GM21576 (cell line): ENCODE data around the gene ZNF750.

Experiments
- ATAC-seq: cut with Tn5 transposase; IDR thresholded peaks from one replicate; pipeline ENCODE4 v1.9.1; 2021; ENCODE audit warnings: mild to moderate bottlenecking, moderate library complexity; ENCODE audit not compliant: unreplicated experiment

The ZNF750 gene

DNA sequence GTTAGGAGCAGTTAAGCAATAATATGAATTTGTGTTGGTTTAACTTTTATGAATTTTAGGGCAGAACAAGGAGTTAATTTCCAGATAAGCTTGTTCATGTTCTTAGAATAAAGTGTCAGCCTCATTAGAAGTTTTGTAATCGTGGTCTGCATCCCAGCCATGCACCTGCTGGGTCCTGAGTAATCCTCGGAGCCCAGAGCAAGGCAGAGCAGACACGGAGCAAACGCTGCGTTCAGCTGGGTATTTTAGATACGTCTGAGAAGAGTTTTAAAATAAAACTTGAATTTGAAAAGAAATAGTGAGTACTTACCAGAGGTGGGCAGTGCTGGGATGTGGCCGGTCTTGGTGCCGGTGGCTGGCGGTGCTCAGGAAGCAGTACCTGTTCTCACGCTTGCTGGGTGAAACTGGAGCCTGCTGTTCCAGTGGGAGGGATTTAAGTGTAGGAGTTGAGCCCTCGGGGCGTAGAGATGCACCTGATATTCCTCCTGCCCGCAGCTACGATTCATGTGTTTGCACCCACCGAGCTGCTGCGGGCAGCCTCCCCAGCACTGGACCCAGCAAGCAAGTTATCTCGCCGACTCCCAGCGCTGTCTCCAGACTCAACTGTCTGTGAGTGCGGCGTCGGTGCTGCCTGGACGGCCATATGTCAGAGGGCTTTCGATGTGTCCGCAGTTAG lies at the start of gene ZNF750:
TSS of gene ZNF750 (minus strand) at position 406 of the 676 bp plus-strand sequence. CDS start 7,568 bp downstream, outside the sequence.
- ATAC-seq: no peak

DNA sequence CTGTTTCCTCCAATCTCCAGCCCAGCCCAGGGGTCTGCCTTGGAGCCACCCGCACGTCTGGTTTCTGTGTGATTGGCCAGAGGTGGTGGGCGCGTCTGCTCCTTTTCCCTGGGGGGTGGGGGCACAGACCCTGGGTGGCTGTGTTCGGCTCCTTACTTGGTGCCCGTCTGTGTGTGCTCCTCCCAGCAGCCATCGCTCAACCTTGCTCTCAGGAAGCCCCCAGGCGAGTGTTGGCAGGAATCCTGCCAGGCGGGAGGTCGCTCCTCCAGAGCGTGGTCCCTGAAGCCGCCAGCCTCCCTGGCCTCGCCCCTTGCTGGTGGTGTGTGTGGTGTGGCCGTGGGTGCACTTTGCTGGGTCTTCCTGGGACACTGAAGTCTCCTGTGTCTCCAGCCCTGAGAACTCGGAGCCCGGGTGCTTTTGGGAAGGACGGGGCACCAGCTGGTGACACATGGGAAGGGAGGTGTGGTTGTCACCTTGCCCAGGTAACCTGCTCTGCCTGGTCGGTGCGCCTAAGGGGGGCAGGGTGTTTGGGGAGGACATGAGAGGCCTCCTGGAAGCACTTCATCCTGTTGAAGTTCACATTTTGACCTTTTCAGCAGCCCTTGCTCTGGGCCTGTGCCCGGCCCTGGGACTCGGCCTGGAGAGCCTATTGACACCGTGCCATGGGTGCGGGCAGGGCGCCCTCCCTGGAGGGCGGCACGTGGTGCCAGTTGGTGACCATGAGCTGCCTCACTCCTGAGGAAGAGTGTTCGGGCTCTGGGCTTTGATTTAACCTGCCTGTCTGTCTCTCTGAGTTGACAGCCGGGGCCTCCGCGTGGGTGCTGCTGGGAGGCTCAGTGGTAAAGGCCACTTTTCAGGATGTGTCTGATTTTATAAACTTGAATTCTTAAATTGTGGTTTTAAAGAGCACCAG lies 49.0 kb upstream of the ZNF750 start:
- ATAC-seq: no peak

DNA sequence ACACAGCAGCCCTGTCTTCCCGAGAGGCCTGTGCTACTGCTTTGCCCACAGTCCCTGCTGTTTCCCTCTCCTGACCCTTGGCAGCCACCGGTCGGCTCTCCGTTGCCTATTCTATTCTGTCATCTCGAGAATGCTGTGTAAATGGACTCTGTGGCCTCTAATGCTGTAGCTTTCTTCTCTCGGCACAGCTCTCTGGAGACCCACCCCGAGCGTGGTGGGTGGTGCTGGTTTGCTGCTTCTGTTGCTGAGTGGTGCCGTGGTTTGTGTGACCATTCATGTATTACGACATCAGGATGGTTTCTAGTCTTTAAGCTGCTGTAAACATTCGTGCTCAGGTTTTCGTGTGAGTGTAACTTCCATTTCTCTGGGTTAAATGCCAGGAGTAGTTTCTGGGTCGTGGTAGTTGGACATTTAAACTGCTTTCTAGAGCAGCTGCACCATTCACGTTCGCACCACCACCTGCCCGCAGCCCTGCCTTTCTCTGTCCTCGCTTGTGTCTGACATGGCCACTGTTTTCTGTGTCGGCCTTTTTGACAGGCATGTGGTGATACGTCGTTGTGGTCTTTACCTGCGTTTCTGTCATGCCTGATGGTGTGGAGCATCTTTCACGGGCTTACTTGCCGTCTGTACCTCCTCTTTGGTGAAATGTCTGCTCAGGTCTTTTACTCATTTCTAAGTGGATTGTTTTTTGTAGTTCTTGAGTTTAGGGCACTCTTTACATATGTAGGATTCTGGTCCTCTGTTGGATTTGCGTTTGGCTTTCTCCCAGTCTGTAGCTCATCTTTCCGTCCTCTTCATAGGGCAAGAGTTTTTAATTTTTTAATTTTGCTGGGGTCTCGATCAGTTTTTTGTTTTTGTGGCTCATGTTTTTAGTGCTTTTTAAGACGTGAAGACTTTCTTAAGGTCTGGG lies 47.7 kb upstream of the ZNF750 start:
- ATAC-seq: no peak

DNA sequence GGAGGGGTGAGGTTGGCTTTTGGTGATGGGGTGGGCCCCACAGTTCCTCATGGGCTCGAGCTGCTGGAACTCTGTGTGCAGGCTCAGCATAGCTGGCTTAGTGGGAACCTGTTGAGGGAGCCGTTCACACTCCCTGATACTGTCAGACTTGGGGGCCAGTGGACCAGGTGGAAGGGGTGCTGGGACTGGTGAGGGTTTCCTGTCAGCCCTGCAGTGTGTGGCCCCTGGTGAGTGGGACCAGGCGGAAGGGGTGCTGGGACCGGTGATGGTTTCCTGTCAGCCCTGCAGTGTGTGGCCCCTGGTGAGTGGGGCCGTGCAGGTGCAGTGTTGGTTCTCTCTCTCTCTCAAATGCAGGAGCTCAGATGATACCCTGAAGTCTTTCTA lies 45.1 kb upstream of the ZNF750 start:
- no peak for ATAC-seq

DNA sequence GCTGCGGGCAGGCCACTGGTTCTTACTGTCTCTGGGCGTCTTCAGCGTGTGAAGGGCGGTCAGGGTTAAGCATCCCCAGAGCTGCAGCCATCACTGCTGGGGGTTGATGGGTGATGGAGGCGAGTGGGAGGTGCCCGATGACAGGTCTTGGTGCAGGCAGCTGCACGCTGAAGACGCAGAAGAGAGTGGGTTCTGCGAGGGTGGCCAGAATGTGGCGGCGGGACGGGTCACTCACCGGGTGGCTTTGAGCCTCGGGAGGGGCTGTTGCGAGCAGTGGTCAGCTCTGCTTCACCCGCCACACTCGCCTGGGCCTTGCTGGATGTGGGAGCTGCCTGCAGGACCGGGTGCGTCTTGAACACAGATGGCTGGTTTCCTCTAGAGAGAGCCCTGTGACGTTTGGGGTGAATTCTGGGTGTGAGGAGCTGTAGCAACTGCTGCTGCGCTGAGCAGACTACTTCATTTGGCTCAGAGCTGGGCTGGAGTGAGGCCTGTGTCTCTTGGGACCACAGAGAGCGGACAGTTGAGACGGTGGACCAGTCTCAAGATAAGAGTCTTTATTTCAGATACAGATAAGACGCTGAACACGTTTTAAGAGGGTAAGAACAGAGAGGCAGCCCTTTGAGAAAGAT lies 44.6 kb upstream of the ZNF750 start:
- ATAC-seq: no peak

DNA sequence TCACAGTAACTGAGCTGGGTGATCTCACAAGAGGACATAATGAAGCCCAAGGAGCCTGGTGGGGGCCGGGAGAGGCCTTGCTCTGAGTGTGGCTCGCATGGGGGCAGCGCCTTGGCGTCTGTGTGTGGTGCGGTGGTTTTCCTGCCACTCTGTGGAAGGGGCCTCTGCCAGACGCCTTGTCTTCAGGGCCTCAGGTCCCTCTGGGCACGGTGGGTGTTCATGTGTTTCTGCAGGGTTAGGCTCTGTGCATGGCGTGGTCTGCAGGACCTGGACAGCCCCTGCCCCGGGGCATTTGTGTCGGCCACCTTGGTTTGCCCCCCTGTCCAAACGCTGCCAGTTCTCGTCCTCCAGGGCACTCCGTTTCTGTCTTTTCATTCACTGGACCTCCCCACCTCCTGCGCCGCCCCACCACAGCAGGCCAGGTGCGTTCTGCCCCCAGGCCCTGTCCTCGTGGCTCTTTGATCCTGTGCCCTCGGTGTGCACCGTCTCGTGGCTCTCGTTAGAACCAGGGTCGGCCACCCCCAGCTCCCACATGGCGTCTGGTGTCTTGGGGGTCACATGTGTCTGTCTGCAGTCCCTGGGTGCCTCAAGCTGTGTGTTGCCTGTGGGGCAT lies 43.7 kb upstream of the ZNF750 start:
- ATAC-seq: no peak

DNA sequence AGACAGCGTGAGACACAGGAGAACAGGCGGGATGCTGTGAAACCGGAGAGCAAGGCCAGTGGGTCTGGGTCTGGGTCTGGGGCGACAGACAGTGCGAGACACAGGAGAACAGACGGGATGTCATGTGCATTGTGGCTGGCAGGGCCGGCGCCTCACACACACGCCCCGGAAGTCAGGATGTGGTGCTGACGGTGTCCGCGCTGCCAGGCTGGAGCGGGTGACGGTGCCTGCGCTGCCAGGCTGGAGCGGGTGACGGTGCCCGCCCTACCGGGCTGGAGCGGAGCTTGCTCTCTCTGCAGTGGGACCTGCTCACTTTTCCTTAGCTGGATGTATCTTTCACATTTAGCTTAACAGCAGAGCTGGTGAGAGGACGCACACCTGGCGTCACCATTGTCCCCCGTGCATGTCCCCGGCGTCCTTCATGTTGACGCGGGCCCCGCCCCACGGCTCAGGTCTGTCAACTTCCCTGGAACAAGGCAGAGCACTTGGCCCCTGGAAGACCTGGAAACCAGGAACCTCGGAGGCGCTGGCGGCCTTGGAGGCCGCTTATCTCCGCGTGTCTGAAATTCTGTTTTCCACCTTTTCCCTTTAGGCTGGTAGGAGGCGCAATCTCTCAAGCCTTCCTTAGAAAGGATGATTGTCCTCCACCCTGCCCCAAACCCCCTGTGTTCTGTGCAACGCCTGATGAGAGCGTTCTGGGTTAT lies 43.0 kb upstream of the ZNF750 start:
- ATAC-seq: no peak

DNA sequence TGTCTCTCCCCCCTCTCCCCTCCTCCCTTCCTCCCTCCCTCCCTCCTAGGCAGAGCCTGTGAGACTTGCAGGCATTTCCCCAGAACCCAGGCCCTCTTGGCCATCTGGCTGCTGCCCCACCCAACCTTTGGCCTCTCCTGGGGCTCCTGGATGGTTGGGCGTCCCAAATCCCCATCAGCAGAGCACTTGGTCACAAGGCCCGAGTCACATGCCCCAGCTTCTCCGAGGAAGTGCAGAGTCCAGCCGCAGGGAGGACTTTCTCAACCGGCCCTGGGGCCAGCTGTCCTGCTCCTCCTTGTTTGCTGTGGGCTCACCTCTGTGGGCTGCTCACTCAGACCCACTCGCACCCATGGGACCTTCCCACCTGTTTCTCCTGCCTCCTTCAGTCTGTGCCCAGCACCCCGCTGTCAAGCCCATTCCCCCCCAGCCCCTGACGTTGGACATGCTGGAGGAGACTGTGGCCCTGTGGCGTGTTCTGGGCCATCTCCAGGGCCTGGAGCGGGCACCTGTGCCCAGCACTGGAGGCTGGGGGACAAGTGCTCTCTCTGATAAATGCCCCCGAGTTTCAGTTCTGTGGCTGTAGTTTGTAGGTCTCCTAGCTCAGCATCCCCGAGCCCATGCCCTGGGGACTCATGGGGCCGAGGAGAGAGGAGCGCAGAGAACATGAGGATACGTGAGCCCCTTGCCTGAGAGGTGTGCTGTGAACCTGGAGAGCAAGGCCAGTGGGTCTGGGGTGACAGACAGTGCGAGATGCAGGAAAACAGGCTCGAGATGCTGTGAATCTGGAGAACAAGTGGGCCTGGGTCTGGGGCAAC lies 42.3 kb upstream of the ZNF750 start:
- ATAC-seq: no peak

DNA sequence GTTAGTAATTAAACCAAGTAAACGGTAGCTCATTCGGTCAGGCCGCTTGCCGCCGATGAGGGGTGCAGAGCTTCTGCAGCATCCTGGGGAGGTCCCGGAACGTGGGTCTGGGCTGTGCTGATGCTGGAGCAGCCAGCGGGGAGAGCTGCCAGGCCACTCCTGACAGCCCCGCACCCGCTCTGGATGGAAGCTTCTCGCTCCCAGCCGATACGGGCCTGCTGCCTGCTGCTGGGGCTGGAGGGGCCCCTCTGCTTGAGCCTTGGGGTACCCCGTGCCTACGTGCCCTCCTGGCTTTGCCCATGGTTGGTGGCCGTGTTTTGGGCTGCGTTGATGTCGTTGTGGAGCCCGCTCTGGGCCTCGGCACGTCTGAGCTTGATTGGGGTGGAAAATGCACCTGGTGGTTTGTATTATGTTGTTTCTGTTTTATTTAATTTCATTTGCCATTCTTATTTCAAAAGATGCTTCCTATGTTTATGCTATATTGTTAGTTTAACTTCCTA lies 41.6 kb upstream of the ZNF750 start:
- no peak for ATAC-seq

DNA sequence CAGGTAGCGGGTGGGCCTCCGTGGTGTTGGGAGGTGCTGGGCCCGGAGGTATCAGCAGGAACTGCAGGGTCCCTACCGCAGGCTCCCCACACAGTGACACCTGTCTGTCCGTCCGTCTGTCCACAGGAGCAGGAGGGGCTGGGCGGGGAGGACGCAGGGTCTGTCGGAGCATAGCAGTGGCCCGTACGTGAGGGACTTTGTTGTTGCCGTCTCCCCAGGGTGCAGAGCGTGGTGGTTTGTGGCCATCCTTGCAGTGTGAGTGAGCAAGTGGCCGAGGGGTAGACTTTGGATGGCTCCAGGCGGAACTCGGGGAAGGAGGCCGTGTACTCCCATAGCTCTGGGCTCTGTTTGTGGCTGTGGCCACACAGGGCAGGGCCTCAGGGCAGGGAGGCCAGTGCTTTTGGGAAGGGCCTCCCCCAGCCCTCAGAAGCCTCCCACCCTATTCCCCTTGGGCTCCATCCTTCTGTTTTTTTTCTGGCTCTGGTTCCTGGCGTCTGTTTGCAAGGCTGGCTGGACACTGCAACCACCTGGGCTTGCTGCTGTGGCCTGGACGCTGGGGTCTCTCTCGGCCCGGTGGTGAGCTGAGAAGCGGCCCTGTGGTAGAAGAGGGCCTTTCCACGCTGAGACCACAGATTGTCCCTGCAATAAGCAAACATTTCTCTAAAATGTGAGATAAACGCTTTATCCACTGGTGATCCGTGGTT lies 41.0 kb upstream of the ZNF750 start:
- ATAC-seq: no peak

DNA sequence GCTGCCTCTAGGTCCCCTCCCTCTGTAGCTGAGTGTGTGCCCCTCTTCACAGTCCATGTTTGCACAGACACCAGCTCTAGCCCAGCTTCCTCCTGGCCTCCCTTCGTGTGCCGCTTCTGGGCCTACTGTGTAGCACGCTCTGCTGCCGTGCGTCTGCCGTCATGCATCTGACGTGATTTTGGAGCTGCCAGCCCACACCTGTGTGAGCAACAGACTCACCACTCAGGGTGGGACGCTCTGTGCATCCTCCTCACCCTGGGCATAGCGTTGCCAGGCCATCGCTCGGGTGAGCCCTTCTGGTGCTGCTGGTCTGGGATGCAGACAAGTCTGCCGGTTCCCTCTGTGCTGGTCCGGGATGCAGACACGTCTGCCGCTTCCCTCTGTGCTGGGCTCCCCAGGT lies 39.4 kb upstream of the ZNF750 start:
- ATAC-seq: no peak

DNA sequence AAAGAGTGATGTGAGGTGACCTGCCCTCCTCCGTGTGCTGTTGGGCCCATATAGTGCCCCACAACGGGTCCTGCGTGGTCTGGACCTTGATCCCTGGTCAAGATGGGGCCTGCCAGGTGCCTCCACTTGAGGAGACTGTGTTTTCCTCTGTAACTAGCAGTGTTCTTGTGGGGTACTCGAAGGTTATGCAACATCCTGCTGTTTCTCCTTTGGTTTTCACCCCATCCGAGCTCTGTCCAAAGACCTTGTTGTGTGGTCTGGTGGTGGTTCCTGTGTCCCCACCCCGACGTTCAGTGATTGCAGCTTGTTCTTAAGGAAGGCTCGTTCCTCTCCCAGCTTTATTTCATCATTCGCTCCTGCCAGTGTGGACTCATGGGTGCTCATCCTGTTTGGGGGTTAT lies 38.7 kb upstream of the ZNF750 start:
- ATAC-seq: no peak

DNA sequence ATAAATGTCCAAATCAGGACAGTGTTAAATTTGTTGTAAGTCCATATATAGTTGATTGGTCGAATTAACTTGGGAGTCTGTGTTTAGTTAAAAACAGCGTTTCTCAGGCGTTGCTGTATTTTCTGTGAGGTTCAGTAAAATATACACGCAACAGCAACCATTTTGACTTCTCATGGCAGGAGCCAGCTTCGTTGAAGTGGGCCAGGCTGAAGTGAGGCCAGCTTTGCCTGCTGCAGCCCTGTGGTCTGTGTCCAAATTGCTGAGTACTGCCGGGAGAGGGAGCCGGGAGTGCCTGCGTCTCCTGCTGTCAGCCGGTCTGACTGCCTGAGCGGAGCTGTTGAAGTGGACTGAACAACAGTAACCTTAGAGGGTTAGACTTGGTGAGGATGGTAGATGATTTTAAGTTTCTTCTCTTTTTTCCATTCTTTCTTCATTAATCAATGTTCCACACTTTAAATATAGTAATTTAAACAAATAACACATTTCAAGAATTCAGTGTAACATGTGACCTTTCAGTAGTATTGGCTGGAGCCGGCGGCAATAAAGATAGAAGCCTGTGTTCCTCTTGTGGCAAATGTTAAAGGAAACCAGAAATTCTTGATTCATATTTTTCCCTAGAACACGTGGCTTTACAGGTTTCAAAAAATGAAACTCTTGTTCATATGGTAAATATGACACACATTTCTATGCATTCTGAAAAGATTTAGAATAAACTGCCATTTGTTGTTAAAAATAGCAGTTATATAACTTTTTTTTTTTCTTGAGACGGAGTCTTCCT lies 37.0 kb upstream of the ZNF750 start:
- ATAC-seq: no peak

DNA sequence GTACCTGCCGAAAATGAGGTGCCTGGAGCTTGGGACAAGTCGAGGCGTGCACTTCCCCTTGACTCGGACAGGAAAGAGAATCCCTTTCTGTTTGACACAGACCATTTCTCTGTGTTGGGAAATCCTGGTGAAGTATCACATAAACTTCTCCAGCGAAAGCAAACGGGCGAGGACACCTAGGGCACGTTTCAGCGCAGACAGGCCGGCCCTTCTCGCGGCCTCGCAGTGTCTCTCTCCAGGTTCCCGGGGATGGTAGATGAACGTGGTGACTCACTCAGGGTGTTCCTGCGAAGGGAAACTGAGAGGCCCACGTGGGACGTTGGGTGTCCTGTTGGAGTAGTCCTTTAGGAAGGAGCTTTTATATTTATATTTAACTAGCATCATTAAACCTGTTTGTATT lies 36.3 kb upstream of the ZNF750 start:
- ATAC-seq: no peak

DNA sequence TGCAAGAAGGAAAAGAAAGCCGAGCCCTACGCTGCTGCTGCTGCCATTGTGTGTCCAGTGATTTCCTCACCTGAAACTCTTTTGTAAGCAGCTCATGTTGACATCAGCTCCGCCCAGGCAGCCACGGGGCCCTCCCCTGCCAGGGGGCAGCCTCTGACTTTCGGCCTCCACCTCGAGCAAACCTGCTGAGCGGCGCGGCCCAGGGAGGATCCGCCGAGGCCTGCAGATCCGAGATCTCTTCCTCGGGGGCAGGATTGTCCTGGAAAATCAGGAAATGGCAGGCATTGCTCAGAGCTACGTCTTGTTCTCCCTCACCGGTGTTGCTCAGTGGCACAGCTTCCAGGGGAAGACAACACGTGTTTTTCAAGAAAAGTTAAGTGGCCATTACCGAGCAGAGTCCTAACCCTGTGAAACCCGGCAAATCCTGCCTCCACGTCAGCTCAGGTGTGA lies 35.6 kb upstream of the ZNF750 start:
- ATAC-seq: no peak

DNA sequence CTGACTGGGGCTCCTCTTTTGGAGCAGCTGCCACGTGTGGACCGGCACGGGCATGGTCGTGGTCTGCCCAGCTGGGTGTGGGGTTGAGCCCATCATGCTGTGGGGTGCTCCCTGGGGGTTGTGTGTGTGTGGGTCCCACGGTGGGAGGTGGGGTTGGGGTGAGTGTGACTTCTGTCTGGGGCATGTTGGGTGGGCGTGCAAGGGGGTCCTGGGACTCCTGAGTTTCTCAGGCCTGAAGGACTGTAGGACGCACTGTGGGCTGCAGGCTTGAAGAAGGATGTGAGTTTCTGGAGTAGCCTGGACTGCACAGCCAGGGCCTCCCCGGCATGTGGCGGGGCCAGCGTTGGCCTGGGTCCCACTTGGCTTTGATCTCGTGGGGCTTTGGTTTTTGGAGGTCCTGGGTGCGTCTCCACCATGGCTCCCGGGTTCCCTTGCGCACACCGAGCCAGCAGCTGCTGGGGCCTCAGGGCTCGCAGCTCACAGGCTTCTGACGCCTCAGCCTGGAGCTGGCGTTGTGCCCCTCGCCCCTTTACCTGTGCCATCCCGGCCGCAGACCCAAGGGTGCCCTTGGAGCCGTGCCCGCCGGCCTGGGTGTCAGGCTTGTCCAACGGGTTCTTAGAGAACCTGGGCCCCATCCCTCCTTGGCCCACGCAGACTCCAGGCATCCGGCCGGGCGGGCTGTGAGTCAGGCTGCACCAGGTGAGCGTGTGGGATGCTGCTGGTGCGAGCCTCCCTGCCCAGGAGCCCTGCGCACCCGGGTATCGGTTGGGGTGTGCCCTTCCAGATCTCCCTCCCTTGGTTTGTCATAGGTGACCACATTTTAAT lies 34.4 kb upstream of the ZNF750 start:
- ATAC-seq: no peak
